Aorta (tissue), 5 donors: ENCODE results near the gene PELI3. TPM values are rescaled to one million over a fixed set of nuclear protein-coding genes. Genes with fewer than 3 reads are reported as not detected.

Source experiments
- ATAC-seq: fragments of 200-7000 bp; cut with Tn5 transposase; one replicate; pipeline ENCODE4 v1.9.1; 2022; ENCODE audit warnings: moderate library complexity; ENCODE audit not compliant: low FRiP score
- DNase-seq, 2 donors: peaks; one replicate each; pipeline ENCODE4 v3.0.0-alpha.2; 2020
- H3K27ac ChIP-seq, 2 donors: one replicate each; pipeline ENCODE4 v1.5.1; 2013; ENCODE audit warnings: low read length in 2 of 2, mild to moderate bottlenecking in 2 of 2, moderate library complexity in 2 of 2, control low read depth in 1 of 2, inconsistent platforms in 1 of 2, low read depth in 1 of 2
- H3K27me3 ChIP-seq, 2 donors: one replicate each; pipeline ENCODE4 v1.6.1; 2013; ENCODE audit warnings: control low read depth in 1 of 2, low read length in 1 of 2, mild to moderate bottlenecking in 1 of 2, moderate library complexity in 1 of 2; ENCODE audit not compliant: insufficient read depth in 2 of 2, control insufficient read depth in 1 of 2
- H3K36me3 ChIP-seq, 2 donors: one replicate each; pipeline ENCODE4 v1.6.1; 2013; ENCODE audit warnings: control low read depth in 1 of 2, low read length in 1 of 2, mild to moderate bottlenecking in 1 of 2; ENCODE audit not compliant: insufficient read depth in 2 of 2, control insufficient read depth in 1 of 2
- H3K4me1 ChIP-seq, 2 donors: one replicate each; pipeline ENCODE4 v1.6.1; 2013; ENCODE audit warnings: low read length in 2 of 2, control low read depth in 1 of 2, mild to moderate bottlenecking in 1 of 2, moderate library complexity in 1 of 2; ENCODE audit not compliant: insufficient read depth in 2 of 2, control insufficient read depth in 1 of 2
- H3K4me3 ChIP-seq, 2 donors: one replicate each; pipeline ENCODE4 v1.5.1; 2013; ENCODE audit warnings: low read length in 2 of 2, control low read depth in 1 of 2, mild to moderate bottlenecking in 1 of 2
- H3K9me3 ChIP-seq: one replicate; pipeline ENCODE4 v1.6.1; 2013; ENCODE audit warnings: mild to moderate bottlenecking, low read length; ENCODE audit not compliant: control insufficient read depth
- WGBS, 2 donors: extraction: QIAGEN DNeasy Blood & Tissue Kit; methylation state at CpG; one replicate each; pipeline ENCODE4 v1.1.7; 2013; 5-methylcytosine and 5-hydroxymethylcytosine counted together
- intact Hi-C, 2 donors: fragments of 100-400 bp; cut with DNase I; formaldehyde crosslinking; loops; one replicate each; pipeline versions ENCODE4 v1.14.2 to v1.15.0; 2022
- polyA plus RNA-seq, 2 donors: library from polyadenylated mRNA; stranded (reverse); fragments of 200-250 nt; gene quantifications; one replicate each; pipeline ENCODE4 v1.2.3, GENCODE V29; 2013
- total RNA-seq, 2 donors: library from RNA; stranded (reverse); fragmentation: NEBNext Ultra II Directional; extraction: Animal tissue kit (Norgen Biotek cat#: 25700); gene quantifications; one replicate each; pipeline ENCODE4 v1.2.1, GENCODE V29; 2021
- donor health status: healthy with polysubstance abuse.
- donor health status: Bipolar disorder and iron deficiency.
- donor health status: DM: no; HTN: no; CAD: no.
- donor health status: DM: no; HTN: no; CAD: no.
- donor health status: DM: yes; HTN: yes; CAD: no.

The PELI3 gene
- total and polyA plus RNA-seq, 4 donors = 11.5 to 16.3 (median 15.0) TPM

DNA sequence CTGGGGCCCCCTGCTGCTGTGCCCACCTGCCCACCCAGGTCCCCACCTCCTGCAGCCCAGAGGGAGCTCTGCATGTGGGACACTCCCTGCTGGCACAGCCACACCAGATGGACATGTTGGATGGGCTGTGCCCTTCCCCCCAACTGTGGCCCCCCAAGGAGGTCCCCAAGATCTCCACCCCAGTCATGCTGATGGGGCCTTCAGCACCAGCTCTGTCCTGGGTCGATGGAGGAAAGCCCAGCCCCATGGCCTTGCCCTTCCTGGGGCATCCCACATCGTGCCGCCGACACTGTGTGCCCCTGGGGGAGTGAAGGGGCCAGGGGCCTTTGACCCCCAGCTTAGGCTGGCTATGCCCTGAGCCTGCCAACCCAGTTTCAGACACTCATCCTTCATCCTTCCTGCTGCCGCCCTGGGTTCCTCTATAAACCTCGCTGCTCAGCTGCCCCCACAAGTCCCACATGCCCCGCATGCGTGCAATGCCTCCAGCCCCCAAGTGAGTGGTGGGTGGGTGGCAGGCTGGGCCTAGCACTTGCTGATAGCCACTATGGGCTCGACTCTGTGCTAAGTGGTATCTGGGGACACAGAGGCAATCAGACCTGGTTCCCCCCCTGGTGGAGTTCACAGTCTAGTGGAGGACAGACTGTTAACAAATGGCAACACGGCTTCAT, 9.6 kb downstream of the PELI3 start:
- Histone ChIP-seq H3K27me3 (no peaks in the 10 kb centered on the region), H3K36me3 (no peaks in the 10 kb centered on the region), H3K4me3 (no peak overlapping the region), H3K27ac (no peak overlapping the region), H3K4me1 (no peaks in the 10 kb centered on the region), H3K9me3 (no peaks in the 10 kb centered on the region)
- DNase-seq = peak in 1 of 2 donors; percentile 44
- ATAC-seq = no peak
- intact Hi-C loops = no loop called here
- WGBS, 2 donors = 79% methylated on average over 10 of the region's 10 CpGs

GRCh38 chr11:66476841-66477251, 10.1 kb downstream of the PELI3 start:
- H3K27me3 ChIP-seq = no peaks in the 10 kb centered on the region
- intact Hi-C loops = no loop called here
- ATAC-seq (no peak), DNase-seq (no peak)
- H3K27ac ChIP-seq = no peak overlapping the region
- no peak overlapping the region for H3K4me3 ChIP-seq
- no peaks in the 10 kb centered on the region for H3K36me3 ChIP-seq
- H3K9me3 ChIP-seq = no peaks in the 10 kb centered on the region
- no peaks in the 10 kb centered on the region for H3K4me1 ChIP-seq
- 58 to 61% methylated on average over 9 of the region's 9 CpGs for WGBS, 2 donors

DNA sequence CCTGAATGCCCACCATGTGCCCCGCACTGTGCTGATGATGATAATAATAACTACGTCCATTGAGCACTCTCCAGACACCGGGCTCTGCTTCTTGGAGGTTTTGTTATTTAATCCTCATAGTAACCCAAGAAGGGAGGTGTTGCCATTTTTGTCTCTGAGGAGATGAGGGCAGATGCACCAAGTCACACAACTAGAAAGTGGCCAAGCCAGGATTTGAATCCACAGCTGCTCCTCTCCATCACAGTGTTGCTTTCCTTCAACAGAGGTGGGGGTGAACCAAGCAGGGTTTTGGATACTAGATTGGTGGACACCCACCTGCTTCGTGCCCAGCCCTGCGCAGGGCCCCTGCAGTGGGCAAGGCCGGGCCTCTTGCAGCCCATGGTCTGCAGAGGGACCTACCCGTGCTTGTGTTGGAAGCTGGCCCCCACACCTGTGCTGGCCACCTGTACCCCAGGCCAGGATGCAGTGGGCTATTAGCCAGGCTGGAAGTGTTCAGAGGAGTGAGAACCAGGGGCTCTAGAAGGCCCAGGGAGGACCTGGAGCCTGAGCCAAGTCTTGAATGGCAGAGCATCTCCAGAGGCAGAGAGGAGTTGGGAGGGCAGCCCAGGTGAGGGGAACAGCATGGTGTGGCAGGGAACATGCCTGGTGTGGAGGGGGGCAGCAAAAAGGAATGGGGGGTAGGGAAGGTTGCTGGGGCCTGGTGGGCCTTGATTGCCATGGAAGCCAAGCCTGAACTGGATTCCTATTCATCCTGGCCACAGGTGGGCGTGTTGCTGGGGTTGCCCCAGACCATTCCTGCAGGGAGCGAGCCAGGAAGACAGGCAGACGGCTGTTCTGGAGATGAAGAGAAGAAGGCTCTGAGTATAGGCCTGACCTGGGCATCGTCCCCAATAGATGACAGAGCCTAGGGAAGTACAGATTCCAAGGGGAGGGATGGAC, 10.8 kb downstream of the PELI3 start:
- H3K27ac ChIP-seq = no peak overlapping the region
- WGBS, 2 donors = 83 to 85% methylated on average over 11 of the region's 11 CpGs
- no peak for ATAC-seq
- peak in 1 of 2 donors; percentile 38 for DNase-seq
- intact Hi-C loops = no loop called here
- H3K4me1 ChIP-seq = no peaks in the 10 kb centered on the region
- H3K27me3 ChIP-seq = no peaks in the 10 kb centered on the region
- no peak overlapping the region for H3K4me3 ChIP-seq
- no peaks in the 10 kb centered on the region for H3K36me3 ChIP-seq
- H3K9me3 ChIP-seq = no peaks in the 10 kb centered on the region

DNA sequence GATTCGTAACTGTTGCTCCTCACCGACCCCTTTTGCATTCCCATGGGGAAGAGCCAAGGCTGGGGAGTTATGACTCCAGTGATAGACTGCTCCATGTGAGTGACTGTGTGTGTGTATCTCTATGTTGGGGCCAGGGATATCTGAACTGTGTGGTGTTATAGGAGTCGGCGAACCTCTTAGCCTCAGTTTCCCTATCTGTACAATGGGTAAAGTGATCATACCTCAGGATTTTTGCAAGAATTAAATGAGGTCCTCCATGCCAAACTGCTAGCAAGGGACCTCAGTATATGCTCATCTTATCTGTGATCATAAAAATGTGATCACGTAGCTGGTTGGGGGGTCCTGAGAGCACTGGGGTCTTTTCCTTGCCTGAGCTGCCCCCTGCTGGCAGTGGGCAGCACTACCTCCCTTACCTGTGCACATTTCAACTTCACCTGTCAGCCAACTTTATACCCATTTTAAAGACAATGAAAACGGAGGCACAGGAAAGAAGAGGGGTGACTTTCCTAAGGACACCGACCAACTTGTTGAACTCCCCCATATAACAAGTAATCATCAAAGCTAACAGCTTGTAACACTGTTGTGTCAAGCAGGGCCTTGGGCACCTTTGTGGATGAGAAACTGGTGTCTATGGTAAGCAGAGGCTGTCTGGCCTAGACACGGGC, 12.2 kb downstream of the PELI3 start:
- WGBS, 2 donors = 48% methylated on average over 8 of the region's 8 CpGs
- peak overlapping the region in 1 of 2 donors; percentile 86 for H3K27ac ChIP-seq
- H3K4me1 ChIP-seq = no peaks in the 10 kb centered on the region
- H3K4me3 ChIP-seq = peak overlapping the region; percentile 56 to 76
- intact Hi-C loops = no loop called here
- DNase-seq (no peak), ATAC-seq (no peak)
- no peaks in the 10 kb centered on the region for H3K36me3 ChIP-seq
- no peaks in the 10 kb centered on the region for H3K27me3 ChIP-seq
- no peaks in the 10 kb centered on the region for H3K9me3 ChIP-seq

DNA sequence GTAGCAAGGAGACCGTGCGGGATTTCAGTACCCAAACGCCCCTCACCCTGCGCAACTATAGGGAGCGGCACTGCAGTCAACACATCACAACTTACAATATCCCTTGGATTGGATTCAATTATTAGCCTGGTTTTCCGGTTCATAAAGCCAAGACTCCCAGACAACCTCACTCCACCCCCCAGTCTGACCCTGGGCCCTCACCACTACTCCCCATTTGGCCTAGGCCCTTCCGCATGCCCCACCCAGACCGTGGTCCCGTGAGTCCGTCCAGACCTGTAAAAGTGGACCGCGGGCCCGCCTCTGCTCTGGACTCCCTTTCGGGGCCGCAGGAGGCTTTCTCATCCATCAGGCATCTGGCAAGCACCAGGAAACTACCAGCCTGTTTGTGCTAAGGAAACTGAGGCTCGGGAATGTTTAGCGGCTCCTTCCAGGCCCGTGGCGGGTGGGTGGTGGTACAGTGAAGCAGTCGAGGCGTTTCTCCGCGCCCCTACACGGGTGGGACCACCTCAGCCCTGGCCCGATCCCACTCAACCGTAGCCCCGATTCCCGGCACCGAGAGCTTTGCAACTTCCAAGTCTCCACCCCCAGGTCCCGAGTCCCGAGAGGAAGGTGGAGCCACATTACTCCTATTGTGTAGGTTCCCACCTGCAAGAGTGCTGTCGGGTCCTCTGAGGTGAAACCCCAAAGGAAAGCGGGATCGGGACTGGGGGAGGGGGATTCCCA, 12.8 kb downstream of the PELI3 start:
- intact Hi-C loops = no loop called here
- Histone ChIP-seq H3K27me3 (no peaks in the 10 kb centered on the region), H3K4me3 (peak overlapping the region; percentile 56 to 76), H3K4me1 (no peaks in the 10 kb centered on the region), H3K36me3 (no peaks in the 10 kb centered on the region), H3K9me3 (no peaks in the 10 kb centered on the region), H3K27ac (peak overlapping the region; percentile 54 to 86)
- ATAC-seq (peak; percentile 32), DNase-seq (peak; percentile 68 to 83)
- 1% methylated on average over 34 of the region's 34 CpGs for WGBS, 2 donors

DNA sequence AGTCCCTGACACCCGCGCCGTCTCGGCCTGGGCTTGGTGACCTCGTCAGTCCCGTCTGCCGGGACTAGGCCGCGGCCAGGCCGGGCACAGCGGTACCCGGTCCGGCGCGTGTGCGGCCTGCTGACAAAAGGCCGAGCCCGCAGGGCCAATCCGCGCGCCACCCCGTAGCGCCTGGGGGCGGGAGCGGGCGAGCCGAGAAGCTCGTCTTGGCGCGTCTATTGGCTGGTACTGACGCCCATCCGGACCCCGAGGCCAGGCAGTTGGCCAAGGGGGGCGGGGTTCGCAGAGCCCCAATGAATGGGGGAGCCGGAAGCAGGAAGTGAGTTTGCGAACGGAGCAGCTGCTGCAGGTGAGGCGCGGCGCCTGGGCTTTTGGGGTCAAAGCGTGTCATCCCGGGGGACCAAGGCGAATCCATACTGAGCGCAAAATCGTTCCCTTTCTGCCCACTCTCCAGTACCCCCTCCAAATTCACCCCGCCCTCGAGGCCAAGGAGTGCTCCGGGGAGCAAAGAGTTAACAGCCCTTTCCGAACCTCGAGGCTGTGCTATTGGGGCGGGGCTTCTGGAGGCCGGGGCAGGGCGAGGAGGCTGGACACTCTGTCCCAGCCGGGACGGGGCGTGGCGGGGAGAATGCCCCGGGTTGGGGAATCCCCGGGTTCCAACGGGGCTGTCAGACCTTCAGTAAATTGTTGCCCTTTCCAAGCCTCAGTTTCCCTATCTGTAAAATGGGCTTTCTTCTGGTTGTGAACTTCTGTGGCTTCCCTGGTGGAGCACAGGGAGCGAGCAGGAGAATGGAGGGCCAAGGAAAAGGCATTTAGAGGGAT, 13.6 kb downstream of the PELI3 start, which contains the start of gene DPP3:
Gene DPP3, plus strand, starts transcription at position 318 of the 822 bp plus-strand sequence. CDS start 1,767 bp downstream, outside the sequence.
- WGBS, 2 donors = 0 to 1% methylated on average over 45 to 62 of the region's 62 CpGs
- Histone ChIP-seq H3K9me3 (no peaks in the 10 kb centered on the region), H3K27ac (peak within 1 kb of the TSS; percentile 54 to 86), H3K27me3 (no peaks in the 10 kb centered on the region), H3K4me1 (no peaks in the 10 kb centered on the region), H3K36me3 (no peaks in the 10 kb centered on the region), H3K4me3 (peak within 1 kb of the TSS; percentile 56 to 76)
- intact Hi-C loops = no loop called here
- ATAC-seq (peak; percentile 96), DNase-seq (peak; percentile 99)

DNA sequence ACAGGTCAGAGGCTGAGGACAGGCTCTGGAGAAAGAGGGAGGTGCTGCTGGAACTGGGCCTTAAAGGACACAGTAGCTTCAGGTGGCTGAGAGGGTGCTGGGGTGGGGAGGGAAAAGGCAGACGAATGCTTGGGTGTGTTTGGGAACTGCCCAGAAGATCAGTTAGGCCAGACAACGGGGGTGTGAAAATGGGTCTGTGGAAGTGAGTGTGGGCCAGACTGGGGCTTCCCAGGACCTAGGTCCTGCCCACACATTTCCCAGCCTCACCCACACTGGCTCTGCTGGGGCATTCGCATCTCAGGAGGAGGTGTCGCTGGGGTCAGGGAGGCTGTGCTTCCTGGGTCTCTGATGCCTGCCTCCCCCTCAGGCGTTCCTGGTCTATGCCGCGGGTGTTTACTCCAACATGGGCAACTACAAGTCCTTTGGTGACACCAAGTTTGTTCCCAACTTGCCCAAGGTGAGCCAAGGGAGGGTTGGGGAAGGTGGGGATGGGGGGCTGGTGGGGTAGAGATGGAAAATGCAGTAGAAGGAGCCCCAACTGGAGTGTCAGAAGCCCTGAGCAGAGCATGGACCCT, 18.2 kb downstream of the PELI3 start:
- Histone ChIP-seq H3K27me3 (no peaks in the 10 kb centered on the region), H3K4me1 (no peaks in the 10 kb centered on the region), H3K9me3 (no peaks in the 10 kb centered on the region), H3K27ac (no peak overlapping the region), H3K36me3 (peaks cover 0 to 3% of the 10 kb centered on the region in 2 donors), H3K4me3 (no peak overlapping the region)
- DNase-seq = no peak
- intact Hi-C loops = no loop called here
- 79 to 87% methylated on average over 7 of the region's 7 CpGs for WGBS, 2 donors
- no peak for ATAC-seq
